Measurements from ENCODE around the gene DR1.

DNA sequence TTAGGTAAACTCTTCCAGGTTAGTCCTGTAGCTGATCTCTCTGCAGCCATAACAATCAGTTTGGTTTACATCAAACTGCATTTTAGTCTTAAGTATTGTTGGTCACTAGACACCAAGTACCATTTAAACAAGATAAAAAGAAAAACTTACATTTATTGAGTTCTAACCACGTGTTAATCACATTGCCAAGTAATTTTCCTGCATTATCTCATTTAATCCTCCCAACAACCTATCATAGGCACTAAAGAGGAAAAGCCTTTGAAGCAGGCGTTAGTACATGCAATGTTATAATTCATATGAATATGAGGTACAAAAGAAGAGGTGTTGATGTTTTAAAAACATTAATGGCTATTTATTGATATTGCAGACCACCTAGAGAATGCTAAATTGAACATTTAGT, 9.0 kb downstream of the DR1 start:
- no peak for TF ChIP-seq CHD2 (IDR thresholded peaks at IDR 0.05; ENCODE audit: low read length)
- no peak for TF ChIP-seq EP300 (IDR thresholded peaks at IDR 0.05; ENCODE audit: borderline replicate concordance in 1 of 2, low read depth in 2 of 2, low read length in 2 of 2)
- no peak for TF ChIP-seq PHF8 (conservative IDR thresholded peaks at IDR 0.05; ENCODE audit: low read depth, low read length)
- TF ChIP-seq, protein P1, sequence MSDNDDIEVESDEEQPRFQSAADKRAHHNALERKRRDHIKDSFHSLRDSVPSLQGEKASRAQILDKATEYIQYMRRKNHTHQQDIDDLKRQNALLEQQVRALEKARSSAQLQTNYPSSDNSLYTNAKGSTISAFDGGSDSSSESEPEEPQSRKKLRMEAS (IDR thresholded peaks at IDR 0.05) = no peak
- no peak for TF ChIP-seq KDM5A (IDR thresholded peaks at IDR 0.05; ENCODE audit: low read length)
- no peak for TF ChIP-seq POLR2A (IDR thresholded peaks at IDR 0.05; ENCODE audit: control extremely low read depth in 1 of 2, low read depth in 2 of 2, low read length in 2 of 2)
